ENCODE results near the gene NTM.

- TF ChIP-seq POLR2A (IDR thresholded peaks at IDR 0.05), result no peak
- TF ChIP-seq CTCF (IDR thresholded peaks at IDR 0.05), result no peak
Measured at GRCh38 chr11:132234878-132235277, 864.5 kb downstream of the NTM start.
